ENCODE data around the gene KLF1.

Gene KLF1

GRCh38 chr19:12838182-12838885 lies 48.7 kb downstream of the KLF1 start, which contains the start of gene MAST1:
Gene MAST1, plus strand, starts transcription at chr19:12838515. Its CDS starts 58 bp downstream, at chr19:12838573.
- DNase-seq (ENCODE audit: low spot score), result peak; percentile 87

- DNase-seq (ENCODE audit: low spot score), result no peak
Measured at GRCh38 chr19:12837225-12837624, 49.8 kb downstream of the KLF1 start.

- no peak for DNase-seq (ENCODE audit: low spot score)
Measured at GRCh38 chr19:12836529-12836863, 50.5 kb downstream of the KLF1 start.

GRCh38 chr19:12834976-12835757 lies 51.8 kb downstream of the KLF1 start:
- peak; percentile 64 for DNase-seq (ENCODE audit: low spot score)

GRCh38 chr19:12834566-12834943 lies 52.4 kb downstream of the KLF1 start, which contains the start of gene RTBDN:
Gene RTBDN, minus strand, starts transcription at chr19:12834579. Its CDS starts 4,600 bp downstream, at chr19:12829979.
- DNase-seq (ENCODE audit: low spot score), result no peak

Data from AG20443 (cell line).